Tibial nerve (tissue), 4 donors: ENCODE data around the gene ESPL1. TPM values are rescaled to one million over a fixed set of nuclear protein-coding genes. Genes with fewer than 3 reads are reported as not detected.

Source experiments
- DNase-seq, 2 donors: peaks; one replicate each; pipeline ENCODE4 v3.0.0-alpha.2; 2019; ENCODE audit warnings: low spot score in 2 of 2
- H3K27ac ChIP-seq, 4 donors: fragments of 200-600 bp; sonication (generic) in 3 of 4; one replicate each; pipeline ENCODE4 v1.5.1; 2017 to 2019; ENCODE audit warnings: mild to moderate bottlenecking in 1 of 4
- H3K27me3 ChIP-seq, 2 donors: fragments of 200-600 bp; sonication (generic) in 1 of 2; one replicate each; pipeline versions ENCODE4 v1.5.1 to v1.6.0; 2017 to 2019
- H3K36me3 ChIP-seq, 3 donors: fragments of 200-600 bp; sonication (generic); one replicate each; pipeline ENCODE4 v1.5.1; 2018 to 2019
- H3K4me1 ChIP-seq, 4 donors: fragments of 200-600 bp; sonication (generic) in 3 of 4; one replicate each; pipeline ENCODE4 v1.5.1; 2017 to 2019
- H3K4me3 ChIP-seq, 4 donors: fragments of 200-600 bp; sonication (generic) in 3 of 4; one replicate each; pipeline ENCODE4 v1.5.1; 2017 to 2019; ENCODE audit warnings: mild to moderate bottlenecking in 1 of 4, moderate library complexity in 1 of 4
- H3K9me3 ChIP-seq, 4 donors: fragments of 200-600 bp; sonication (generic) in 3 of 4; one replicate each; pipeline ENCODE4 v1.5.1; 2017 to 2019
- CTCF ChIP-seq, 5 experiments: fragments of 200-600 bp in 3 of 5; fragments of 450-650 bp in 2 of 5; sonication (generic) in 3 of 5; IDR thresholded peaks; one replicate each; pipeline ENCODE4 v1.5.1; 2016 to 2019; ENCODE audit warnings: antibody characterized with exemption in 5 of 5, mild to moderate bottlenecking in 3 of 5, moderate library complexity in 2 of 5
- EP300 ChIP-seq, 2 donors: sonication (generic); formaldehyde crosslinking; IDR thresholded peaks; one replicate each; pipeline ENCODE4 v1.6.1; 2017; ENCODE audit warnings: antibody characterized with exemption in 2 of 2, mild to moderate bottlenecking in 1 of 2
- POLR2A ChIP-seq, 2 donors: fragments of 450-650 bp; IDR thresholded peaks; one replicate each; pipeline ENCODE4 v1.6.1; 2017; ENCODE audit warnings: antibody characterized with exemption in 2 of 2, mild to moderate bottlenecking in 2 of 2, moderate library complexity in 2 of 2
- WGBS, 2 donors: methylation state at CpG; one replicate each; pipeline ENCODE4 v1.1.5; 2018; 5-methylcytosine and 5-hydroxymethylcytosine counted together
- total RNA-seq, 4 donors: library from RNA; depleted of rRNA; stranded (reverse); fragments of >200 nt; gene quantifications; one replicate each; pipeline ENCODE4 v1.1.0, GENCODE V29; 2016

ESPL1 gene
- total RNA-seq, 4 donors from 2014 or later, result 2.2 to 8.7 (median 2.5) TPM; not detected in 1

- Histone ChIP-seq H3K27ac (peak overlapping the region in 1 of 4 donors; percentile 75), H3K4me3 (no peak overlapping the region), H3K4me1 (peaks cover 0 to 74% (median 41%) of the 10 kb centered on the region in 4 donors), H3K9me3 (no peaks in the 10 kb centered on the region), H3K36me3 (peaks cover 0 to 39% (median 7%) of the 10 kb centered on the region in 3 donors), H3K27me3 (no peaks in the 10 kb centered on the region)
- 56 to 57% methylated on average over 5 of the region's 5 CpGs for WGBS, 2 donors
- DNase-seq, result no peak
- no peak for TF ChIP-seq CTCF (IDR thresholded peaks at IDR 0.05)
- no peak for TF ChIP-seq POLR2A (IDR thresholded peaks at IDR 0.05)
- TF ChIP-seq EP300 (IDR thresholded peaks at IDR 0.05), result no peak
These were observed 30.1 kb downstream of the ESPL1 start for GRCh38 chr12:53298164-53298563.

- peaks cover 0 to 78% (median 41%) of the 10 kb centered on the region in 4 donors for H3K4me1 ChIP-seq
- no peaks in the 10 kb centered on the region for H3K27me3 ChIP-seq
- H3K36me3 ChIP-seq, result peaks cover 0 to 48% (median 7%) of the 10 kb centered on the region in 3 donors
- DNase-seq, result peak in 1 of 2 donors; percentile 46
- H3K27ac ChIP-seq, result peak overlapping the region in 3 of 4 donors; percentile 66 to 75 (median 71)
- no peak for TF ChIP-seq POLR2A (IDR thresholded peaks at IDR 0.05)
- TF ChIP-seq CTCF (IDR thresholded peaks at IDR 0.05), result no peak
- TF ChIP-seq EP300 (IDR thresholded peaks at IDR 0.05), result no peak
- no peaks in the 10 kb centered on the region for H3K9me3 ChIP-seq
- peak overlapping the region; percentile 51 to 76 (median 63) for H3K4me3 ChIP-seq
- WGBS, 2 donors, result 45 to 49% methylated on average over 5 of the region's 5 CpGs
These were observed 31.0 kb downstream of the ESPL1 start for GRCh38 chr12:53299101-53299453.

GRCh38 chr12:53299454-53300180, 31.5 kb downstream of the ESPL1 start, which contains the start of gene MYG1:
TSS of gene MYG1 (plus strand) at chr12:53299695. CDS start at chr12:53299738, 43 bp downstream.
- Histone ChIP-seq H3K4me1 (peaks cover 0 to 75% (median 39%) of the 10 kb centered on the region in 4 donors), H3K9me3 (no peaks in the 10 kb centered on the region), H3K27me3 (no peaks in the 10 kb centered on the region), H3K36me3 (peaks cover 0 to 53% (median 7%) of the 10 kb centered on the region in 3 donors), H3K27ac (peak within 1 kb of the TSS in 3 of 4 donors; percentile 66 to 75 (median 71)), H3K4me3 (peak within 1 kb of the TSS; percentile 51 to 76 (median 63))
- peak in 1 of 2 donors; percentile 51 for TF ChIP-seq POLR2A (IDR thresholded peaks at IDR 0.05)
- peak in 2 of 5 experiments; percentile 12 to 53 for TF ChIP-seq CTCF (IDR thresholded peaks at IDR 0.05)
- TF ChIP-seq EP300 (IDR thresholded peaks at IDR 0.05), result peak in 1 of 2 donors; percentile 74
- 1% methylated on average over 36 to 49 of the region's 51 CpGs for WGBS, 2 donors
- peak; percentile 52 to 69 for DNase-seq

- Histone ChIP-seq H3K27me3 (no peaks in the 10 kb centered on the region), H3K27ac (peak overlapping the region in 3 of 4 donors; percentile 66 to 75 (median 71)), H3K36me3 (peaks cover 0 to 56% (median 7%) of the 10 kb centered on the region in 3 donors), H3K4me3 (peak overlapping the region; percentile 51 to 76 (median 63)), H3K4me1 (peaks cover 0 to 70% (median 37%) of the 10 kb centered on the region in 4 donors), H3K9me3 (no peaks in the 10 kb centered on the region)
- TF ChIP-seq EP300 (IDR thresholded peaks at IDR 0.05) (no peak), CTCF (IDR thresholded peaks at IDR 0.05) (no peak), POLR2A (IDR thresholded peaks at IDR 0.05) (no peak)
- DNase-seq, result no peak
- WGBS, 2 donors, result 2 to 3% methylated on average over 12 of the region's 12 CpGs
These were observed 32.1 kb downstream of the ESPL1 start for GRCh38 chr12:53300187-53300586.

- Histone ChIP-seq H3K27ac (no peak overlapping the region), H3K27me3 (no peaks in the 10 kb centered on the region), H3K4me1 (peaks cover 0 to 49% (median 21%) of the 10 kb centered on the region in 4 donors), H3K9me3 (no peaks in the 10 kb centered on the region), H3K4me3 (no peak overlapping the region), H3K36me3 (peaks cover 0 to 72% (median 25%) of the 10 kb centered on the region in 3 donors)
- no peak for TF ChIP-seq POLR2A (IDR thresholded peaks at IDR 0.05)
- TF ChIP-seq CTCF (IDR thresholded peaks at IDR 0.05), result no peak
- TF ChIP-seq EP300 (IDR thresholded peaks at IDR 0.05), result no peak
- 78 to 94% methylated on average over 3 to 5 of the region's 5 CpGs for WGBS, 2 donors
- DNase-seq, result no peak
These were observed 34.8 kb downstream of the ESPL1 start for GRCh38 chr12:53302903-53303302.
